ENCODE results near the gene TMEM270. TPM values are rescaled to one million over a fixed set of nuclear protein-coding genes. Genes with fewer than 3 reads are reported as not detected.
"Not testable (repeated sequence)": the region's sequence is repeated elsewhere in the genome, so short reads cannot be mapped to it uniquely, and the experiment has no call there.

The TMEM270 gene
- total RNA-seq, 2 experiments from 2014 or later: not detected

- H3K27me3 Mint-ChIP-seq: peaks cover 4% of the 10 kb centered on the region
- ATAC-seq (ENCODE audit: low read depth) (no peak), DNase-seq (no peak)
- H3K9me3 Mint-ChIP-seq: no peaks in the 10 kb centered on the region
- peaks cover 9% of the 10 kb centered on the region for H3K4me1 Mint-ChIP-seq
- H3K27ac Mint-ChIP-seq: no peak overlapping the region
- H3K4me3 Mint-ChIP-seq: no peak overlapping the region
- H3K36me3 Mint-ChIP-seq: no peaks in the 10 kb centered on the region
- POLR2A ChIA-PET: no interaction called here
Measured at GRCh38 chr7:73839743-73840714, 20.9 kb upstream of the TMEM270 start.

GRCh38 chr7:73840715-73841379 is 20.1 kb upstream of the TMEM270 start:
- Mint-ChIP-seq H3K27me3 (peaks cover 5% of the 10 kb centered on the region), H3K36me3 (no peaks in the 10 kb centered on the region), H3K4me3 (no peak overlapping the region), H3K9me3 (no peaks in the 10 kb centered on the region), H3K27ac (peak overlapping the region; percentile 61), H3K4me1 (peaks cover 10% of the 10 kb centered on the region)
- POLR2A ChIA-PET: no interaction called here
- ATAC-seq (ENCODE audit: low read depth) (no peak), DNase-seq (no peak)

- Mint-ChIP-seq H3K27ac (no peak overlapping the region), H3K4me3 (peak overlapping the region; percentile 87), H3K27me3 (peaks cover 7% of the 10 kb centered on the region), H3K9me3 (no peaks in the 10 kb centered on the region), H3K4me1 (peaks cover 14% of the 10 kb centered on the region), H3K36me3 (no peaks in the 10 kb centered on the region)
- ATAC-seq (ENCODE audit: low read depth) (no peak), DNase-seq (no peak)
- POLR2A ChIA-PET: interaction anchor here (0.9 kb wide), 1 partner anchor 10 kb away, joined by 3 read pairs; no protein-coding TSS in a partner anchor
Measured at GRCh38 chr7:73841689-73842066, 19.3 kb upstream of the TMEM270 start.

- peak within 1 kb of the TSS; percentile 87 for H3K27ac Mint-ChIP-seq
- peaks cover 14% of the 10 kb centered on the region for H3K4me1 Mint-ChIP-seq
- DNase-seq (peak; percentile 88), ATAC-seq (ENCODE audit: low read depth) (peak; percentile 98)
- peak within 1 kb of the TSS; percentile 87 for H3K4me3 Mint-ChIP-seq
- H3K27me3 Mint-ChIP-seq: peaks cover 10% of the 10 kb centered on the region
- POLR2A ChIA-PET: interaction anchor here (0.9 to 1.4 kb wide), 2 partner anchors 9 to 123 kb away, joined by 3 read pairs; partner anchors contain the start of gene STX1A
- H3K36me3 Mint-ChIP-seq: no peaks in the 10 kb centered on the region
- H3K9me3 Mint-ChIP-seq: no peaks in the 10 kb centered on the region
Measured at GRCh38 chr7:73842067-73842976, 18.6 kb upstream of the TMEM270 start, which contains the start of gene METTL27. Gene METTL27 (minus strand): TSS chr7:73842516. CDS start chr7:73842140, 376 bp downstream.

- Mint-ChIP-seq H3K4me3 (peak overlapping the region; percentile 0), H3K36me3 (no peaks in the 10 kb centered on the region), H3K4me1 (peaks cover 13% of the 10 kb centered on the region), H3K9me3 (no peaks in the 10 kb centered on the region), H3K27me3 (peaks cover 10% of the 10 kb centered on the region), H3K27ac (peak overlapping the region; percentile 5)
- DNase-seq (no peak), ATAC-seq (ENCODE audit: low read depth) (no peak)
- POLR2A ChIA-PET: no interaction called here
Measured at GRCh38 chr7:73844131-73844547, 16.8 kb upstream of the TMEM270 start.

GRCh38 chr7:73844848-73845460 is 16.0 kb upstream of the TMEM270 start:
- ATAC-seq (ENCODE audit: low read depth): no peak
- H3K9me3 Mint-ChIP-seq: no peaks in the 10 kb centered on the region
- H3K4me1 Mint-ChIP-seq: peaks cover 16% of the 10 kb centered on the region
- H3K36me3 Mint-ChIP-seq: no peaks in the 10 kb centered on the region
- peaks cover 12% of the 10 kb centered on the region for H3K27me3 Mint-ChIP-seq
- POLR2A ChIA-PET: no interaction called here
- DNase-seq: no peak
- no peak overlapping the region for H3K4me3 Mint-ChIP-seq
- no peak overlapping the region for H3K27ac Mint-ChIP-seq

GRCh38 chr7:73845701-73846195 is 15.2 kb upstream of the TMEM270 start:
- H3K9me3 Mint-ChIP-seq; POLR2A ChIA-PET; H3K4me3 Mint-ChIP-seq; H3K27ac Mint-ChIP-seq; ATAC-seq (ENCODE audit: low read depth); DNase-seq; H3K36me3 Mint-ChIP-seq: not testable (repeated sequence)
- H3K4me1 Mint-ChIP-seq: peaks cover 16% of the 10 kb centered on the region
- peaks cover 16% of the 10 kb centered on the region for H3K27me3 Mint-ChIP-seq

GRCh38 chr7:73847941-73848723 is 12.8 kb upstream of the TMEM270 start:
- ATAC-seq (ENCODE audit: low read depth): no peak
- H3K27ac Mint-ChIP-seq: no peak overlapping the region
- H3K4me3 Mint-ChIP-seq: no peak overlapping the region
- POLR2A ChIA-PET: no interaction called here
- peaks cover 22% of the 10 kb centered on the region for H3K27me3 Mint-ChIP-seq
- H3K36me3 Mint-ChIP-seq: no peaks in the 10 kb centered on the region
- H3K9me3 Mint-ChIP-seq: no peaks in the 10 kb centered on the region
- H3K4me1 Mint-ChIP-seq: peaks cover 21% of the 10 kb centered on the region
- DNase-seq: no peak

- no peaks in the 10 kb centered on the region for H3K36me3 Mint-ChIP-seq
- no peak overlapping the region for H3K27ac Mint-ChIP-seq
- no peak for DNase-seq
- H3K27me3 Mint-ChIP-seq: peaks cover 23% of the 10 kb centered on the region
- H3K9me3 Mint-ChIP-seq: no peaks in the 10 kb centered on the region
- peaks cover 20% of the 10 kb centered on the region for H3K4me1 Mint-ChIP-seq
- POLR2A ChIA-PET: interaction anchor here (0.6 to 0.7 kb wide), 2 partner anchors 9 to 55 kb away, joined by 3 read pairs; partner anchors contain the start of gene METTL27
- no peak overlapping the region for H3K4me3 Mint-ChIP-seq
- no peak for ATAC-seq (ENCODE audit: low read depth)
Measured at GRCh38 chr7:73850781-73851207, 10.2 kb upstream of the TMEM270 start.

GRCh38 chr7:73851410-73852338 is 9.3 kb upstream of the TMEM270 start:
- Mint-ChIP-seq H3K36me3 (no peaks in the 10 kb centered on the region), H3K27me3 (peaks cover 27% of the 10 kb centered on the region), H3K4me3 (no peak overlapping the region), H3K9me3 (no peaks in the 10 kb centered on the region), H3K4me1 (peaks cover 16% of the 10 kb centered on the region), H3K27ac (no peak overlapping the region)
- DNase-seq (no peak), ATAC-seq (ENCODE audit: low read depth) (peak; percentile 48)
- POLR2A ChIA-PET: interaction anchor here (0.6 to 0.7 kb wide), 2 partner anchors 10 to 56 kb away, joined by 3 read pairs; partner anchors contain the start of gene METTL27

GRCh38 chr7:73852500-73852899 is 8.5 kb upstream of the TMEM270 start:
- Mint-ChIP-seq H3K27ac (no peak overlapping the region), H3K4me1 (peaks cover 17% of the 10 kb centered on the region), H3K36me3 (no peaks in the 10 kb centered on the region), H3K9me3 (no peaks in the 10 kb centered on the region), H3K27me3 (peaks cover 25% of the 10 kb centered on the region), H3K4me3 (no peak overlapping the region)
- ATAC-seq (ENCODE audit: low read depth) (no peak), DNase-seq (no peak)
- POLR2A ChIA-PET: no interaction called here
